Cardiac muscle cell (in vitro differentiated cells and primary cell): ENCODE results near the gene ACTRT2. TPM values are rescaled to one million over a fixed set of nuclear protein-coding genes. Genes with fewer than 3 reads are reported as not detected.

Source experiments
- DNase-seq, 2 donors: peaks; one replicate each; pipeline versions ENCODE4 v3.0.0 to v3.0.0-alpha.2; 2010 to 2017; ENCODE audit warnings: low read depth in 1 of 2, low spot score in 1 of 2
- H3K27ac ChIP-seq: fragments of 200-600 bp; sonication (generic); 2 replicates; pipeline ENCODE4 v1.5.1; 2016
- H3K27me3 ChIP-seq: fragments of 200-600 bp; sonication (generic); 2 replicates; pipeline ENCODE4 v1.6.0; 2016; ENCODE audit warnings: control low read depth
- H3K36me3 ChIP-seq: fragments of 200-600 bp; sonication (generic); 2 replicates; pipeline ENCODE4 v1.5.1; 2016; ENCODE audit warnings: control low read depth
- H3K4me1 ChIP-seq: fragments of 200-600 bp; sonication (generic); 2 replicates; pipeline ENCODE4 v1.8.1; 2017; ENCODE audit warnings: low read depth, mild to moderate bottlenecking, mixed run types
- H3K4me3 ChIP-seq: fragments of 200-600 bp; sonication (generic); 2 replicates; pipeline ENCODE4 v1.5.1; 2016; ENCODE audit warnings: mild to moderate bottlenecking
- H3K9me3 ChIP-seq: fragments of 200-600 bp; sonication (generic); 2 replicates; pipeline ENCODE4 v1.5.1; 2017; ENCODE audit warnings: low read depth, mild to moderate bottlenecking, control low read depth
- polyA plus RNA-seq: library from polyadenylated mRNA; unstranded; fragments of >200 nt; fragmentation: Nextera tagmentation; extraction: Ambion mirVana; gene quantifications from 2 replicates; pipeline ENCODE4 v1.2.1, GENCODE V29; 2016
- total RNA-seq: library from RNA; depleted of rRNA; stranded (reverse); fragments of >200 nt; gene quantifications from 2 replicates; pipeline ENCODE4 v1.2.3, GENCODE V29; 2016
- TF ChIP-seq, protein P1 (sequence below): IDR thresholded peaks from 2 replicates; pipeline ENCODE4 v1.5.1; 2012; ENCODE audit warnings: low read depth, mild to moderate bottlenecking, low read length

Gene ACTRT2
- total and polyA plus RNA-seq, 2 experiments from 2014 or later = not detected

- Histone ChIP-seq H3K36me3 (no peaks in the 10 kb centered on the region), H3K27ac (no peak overlapping the region), H3K4me3 (no peak overlapping the region), H3K4me1 (no peaks in the 10 kb centered on the region), H3K27me3 (no peaks in the 10 kb centered on the region), H3K9me3 (no peaks in the 10 kb centered on the region)
- DNase-seq = no peak
- TF ChIP-seq, protein P1, sequence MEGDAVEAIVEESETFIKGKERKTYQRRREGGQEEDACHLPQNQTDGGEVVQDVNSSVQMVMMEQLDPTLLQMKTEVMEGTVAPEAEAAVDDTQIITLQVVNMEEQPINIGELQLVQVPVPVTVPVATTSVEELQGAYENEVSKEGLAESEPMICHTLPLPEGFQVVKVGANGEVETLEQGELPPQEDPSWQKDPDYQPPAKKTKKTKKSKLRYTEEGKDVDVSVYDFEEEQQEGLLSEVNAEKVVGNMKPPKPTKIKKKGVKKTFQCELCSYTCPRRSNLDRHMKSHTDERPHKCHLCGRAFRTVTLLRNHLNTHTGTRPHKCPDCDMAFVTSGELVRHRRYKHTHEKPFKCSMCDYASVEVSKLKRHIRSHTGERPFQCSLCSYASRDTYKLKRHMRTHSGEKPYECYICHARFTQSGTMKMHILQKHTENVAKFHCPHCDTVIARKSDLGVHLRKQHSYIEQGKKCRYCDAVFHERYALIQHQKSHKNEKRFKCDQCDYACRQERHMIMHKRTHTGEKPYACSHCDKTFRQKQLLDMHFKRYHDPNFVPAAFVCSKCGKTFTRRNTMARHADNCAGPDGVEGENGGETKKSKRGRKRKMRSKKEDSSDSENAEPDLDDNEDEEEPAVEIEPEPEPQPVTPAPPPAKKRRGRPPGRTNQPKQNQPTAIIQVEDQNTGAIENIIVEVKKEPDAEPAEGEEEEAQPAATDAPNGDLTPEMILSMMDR = no peak
Observed at GRCh38 chr1:3035563-3036446, 14.5 kb downstream of the ACTRT2 start.

DNA sequence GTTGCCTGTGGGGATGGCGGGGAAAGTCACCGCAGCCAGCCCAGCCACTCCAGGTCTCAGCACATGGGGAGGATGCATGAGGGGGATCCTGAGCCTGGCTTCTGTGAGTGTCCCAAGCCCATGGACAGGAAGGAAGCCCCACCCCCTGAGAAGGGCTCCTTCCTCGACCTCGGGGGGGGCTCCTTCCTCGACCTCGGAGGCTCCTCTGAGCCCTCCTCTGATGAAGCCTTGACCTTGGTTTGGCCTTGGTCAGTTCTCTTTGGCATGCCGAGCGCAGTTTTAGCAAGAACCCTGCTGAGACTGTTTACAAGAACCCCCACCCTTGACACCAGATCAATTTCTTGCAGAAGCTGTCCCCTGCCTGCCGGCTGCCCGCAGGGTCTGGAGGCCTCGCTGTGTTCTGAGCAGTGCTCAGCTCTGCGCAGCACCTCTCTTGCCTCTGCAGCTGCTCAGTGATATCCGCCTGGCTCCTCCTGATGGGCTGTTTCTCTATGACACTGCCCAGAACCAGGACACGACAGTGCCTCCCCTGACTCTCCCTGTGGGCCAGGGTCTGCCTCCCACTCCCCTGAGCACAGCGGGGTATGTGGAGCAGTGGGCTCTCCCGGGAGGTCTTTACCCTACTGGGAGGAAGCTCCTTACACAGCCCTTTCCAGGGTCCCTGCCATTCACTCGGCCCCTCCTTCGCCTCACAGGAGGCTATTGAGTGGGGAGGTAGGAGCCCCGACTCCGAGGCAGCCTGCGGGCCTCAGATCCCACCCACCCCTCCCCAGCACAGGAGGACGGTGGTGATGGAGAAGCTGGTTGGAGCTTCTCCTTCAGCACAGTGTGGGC, 15.4 kb downstream of the ACTRT2 start:
- Histone ChIP-seq H3K27me3 (no peaks in the 10 kb centered on the region), H3K27ac (no peak overlapping the region), H3K9me3 (no peaks in the 10 kb centered on the region), H3K4me1 (no peaks in the 10 kb centered on the region), H3K4me3 (no peak overlapping the region), H3K36me3 (no peaks in the 10 kb centered on the region)
- DNase-seq = no peak
- TF ChIP-seq, protein P1 = no peak

DNA sequence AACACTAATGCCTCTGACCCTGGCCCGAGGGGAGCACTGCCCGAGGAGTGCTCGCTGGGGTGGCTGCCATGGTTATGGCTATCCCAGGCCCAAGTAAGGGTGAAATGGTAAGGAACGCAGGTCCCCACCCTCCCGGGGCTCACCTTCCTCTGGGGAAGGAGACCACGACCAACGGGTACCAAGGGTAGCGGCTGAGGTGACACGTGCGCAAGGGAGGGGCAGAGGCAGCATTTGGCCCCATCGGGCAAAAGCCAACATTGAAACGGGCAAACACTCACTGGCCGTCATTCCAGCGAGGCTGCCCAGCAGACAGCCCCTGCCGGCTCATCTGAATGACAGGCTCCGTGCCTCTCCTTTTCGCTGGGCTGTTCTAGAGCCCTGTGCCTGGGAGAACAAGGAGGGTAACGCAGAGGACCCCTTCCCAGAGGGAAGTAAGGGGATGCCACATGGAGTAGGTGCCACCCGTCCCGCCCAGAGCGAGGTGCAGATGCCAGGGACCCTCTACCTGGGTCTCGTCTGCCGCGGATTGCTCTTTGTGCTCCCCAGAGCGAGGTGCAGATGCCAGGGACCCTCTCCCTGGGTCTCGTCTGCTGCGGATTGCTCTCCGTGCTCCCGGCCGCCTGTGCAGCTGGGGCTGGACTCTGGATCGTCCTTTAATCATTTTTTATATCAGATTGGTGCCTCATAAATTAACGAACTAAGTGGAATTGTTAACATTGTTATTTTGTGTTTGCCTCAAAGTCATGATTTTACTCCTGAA, 16.2 kb downstream of the ACTRT2 start:
- TF ChIP-seq, protein P1 = no peak
- H3K4me3 ChIP-seq = no peak overlapping the region
- DNase-seq = no peak
- no peaks in the 10 kb centered on the region for H3K4me1 ChIP-seq
- H3K27me3 ChIP-seq = no peaks in the 10 kb centered on the region
- no peaks in the 10 kb centered on the region for H3K36me3 ChIP-seq
- no peak overlapping the region for H3K27ac ChIP-seq
- H3K9me3 ChIP-seq = no peaks in the 10 kb centered on the region

- Histone ChIP-seq H3K36me3 (no peaks in the 10 kb centered on the region), H3K9me3 (no peaks in the 10 kb centered on the region), H3K4me3 (no peak overlapping the region), H3K27me3 (no peaks in the 10 kb centered on the region), H3K4me1 (no peaks in the 10 kb centered on the region), H3K27ac (no peak overlapping the region)
- TF ChIP-seq, protein P1 = no peak
- DNase-seq = no peak
Observed at GRCh38 chr1:3038113-3038551, 16.9 kb downstream of the ACTRT2 start.

GRCh38 chr1:3038571-3039181, 17.4 kb downstream of the ACTRT2 start:
- Histone ChIP-seq H3K27me3 (no peaks in the 10 kb centered on the region), H3K4me1 (no peaks in the 10 kb centered on the region), H3K4me3 (no peak overlapping the region), H3K27ac (no peak overlapping the region), H3K36me3 (no peaks in the 10 kb centered on the region), H3K9me3 (no peaks in the 10 kb centered on the region)
- DNase-seq = no peak
- TF ChIP-seq, protein P1 = no peak
